Measurements from ENCODE around the gene KMT5C.

- TF ChIP-seq EZH2phosphoT487 (IDR thresholded peaks at IDR 0.05; ENCODE audit: insufficient read depth, low read depth) (no peak), EZH2 (IDR thresholded peaks at IDR 0.05; ENCODE audit: insufficient read depth, poor library complexity, severe bottlenecking) (no peak)
Measured at GRCh38 chr19:55354698-55355212, 15.1 kb downstream of the KMT5C start, which contains the start of gene COX6B2.

Measured in GM23248 (cell line).